H54 (cell line): Measurements from ENCODE around the gene TYSND1.
A peak's percentile ranks its signal among the peaks of the same experiment; 100 is the strongest.
"Not testable (repeated sequence)": the region's sequence is repeated elsewhere in the genome, so short reads cannot be mapped to it uniquely, and the experiment has no call there.

Experiments
- DNase-seq: peaks from one replicate; pipeline ENCODE4 v3.0.0; 2011; ENCODE audit warnings: low spot score, mixed read lengths; ENCODE audit not compliant: insufficient read length
- FAIRE-seq: peaks from 3 replicates; lab custom pipeline; 2011; peaks lifted over from hg19 to GRCh38; lab: Jason Lieb, UNC
- POLR2A ChIP-seq: IDR thresholded peaks from 2 replicates; pipeline ENCODE4 v1.6.1; 2011; ENCODE audit warnings: low read depth, mild to moderate bottlenecking, low read length

The TYSND1 gene

DNA sequence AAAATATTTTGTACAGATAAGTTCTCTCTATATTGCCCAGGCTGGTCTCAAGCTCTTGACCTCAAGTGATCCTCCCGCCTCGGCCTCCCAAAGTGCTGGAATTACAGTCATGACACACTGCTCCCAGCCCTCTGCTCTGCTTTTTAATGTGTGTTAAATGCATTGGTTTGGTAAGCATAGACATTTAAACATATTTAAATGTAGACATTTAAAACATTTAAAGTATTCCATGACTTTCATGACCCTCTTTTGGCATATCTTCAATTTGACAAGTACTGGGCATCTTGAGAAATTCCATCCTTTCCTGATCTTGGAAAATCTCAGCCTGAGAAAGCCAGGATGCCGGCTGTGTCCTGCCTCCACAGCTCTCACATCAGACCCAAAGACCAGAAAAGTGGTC, 29.0 kb upstream of the TYSND1 start:
- no peak for TF ChIP-seq POLR2A
- DNase-seq (no peak), FAIRE-seq (no peak)

DNA sequence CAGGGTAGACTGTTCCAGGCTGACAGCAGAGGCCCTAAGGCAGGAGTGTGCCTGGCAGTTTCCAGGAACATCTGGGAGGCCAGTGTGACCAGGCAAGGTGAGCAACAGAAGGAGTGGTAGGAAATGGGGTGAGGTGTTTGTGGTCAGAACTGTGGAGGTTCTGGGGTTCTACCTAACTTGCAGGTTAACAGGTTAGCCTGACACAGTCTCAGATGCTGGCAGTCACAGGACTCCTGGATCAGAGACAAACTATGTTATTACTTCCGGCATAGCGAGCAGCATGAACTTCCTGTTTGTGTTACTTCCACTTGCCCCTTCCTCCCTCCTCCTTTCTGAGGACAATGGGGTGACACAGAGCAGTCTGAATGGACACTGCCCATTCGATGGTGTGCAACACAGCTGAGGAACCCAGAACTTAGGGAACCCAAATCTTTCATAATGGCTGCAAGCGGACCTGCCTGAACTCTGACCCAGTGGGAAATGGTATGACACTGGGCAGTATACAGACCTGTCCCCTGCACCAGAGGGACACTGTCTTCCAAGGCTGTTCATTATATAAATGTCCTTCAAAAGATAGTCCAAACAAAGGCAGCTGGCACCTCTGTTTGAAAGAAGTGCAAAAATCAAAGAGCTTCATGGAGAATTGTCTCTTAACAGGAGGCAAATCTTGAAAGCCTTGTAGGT, 27.7 kb upstream of the TYSND1 start:
- peak; percentile 30 for DNase-seq
- no peak for TF ChIP-seq POLR2A
- peak; percentile 38 for FAIRE-seq

DNA sequence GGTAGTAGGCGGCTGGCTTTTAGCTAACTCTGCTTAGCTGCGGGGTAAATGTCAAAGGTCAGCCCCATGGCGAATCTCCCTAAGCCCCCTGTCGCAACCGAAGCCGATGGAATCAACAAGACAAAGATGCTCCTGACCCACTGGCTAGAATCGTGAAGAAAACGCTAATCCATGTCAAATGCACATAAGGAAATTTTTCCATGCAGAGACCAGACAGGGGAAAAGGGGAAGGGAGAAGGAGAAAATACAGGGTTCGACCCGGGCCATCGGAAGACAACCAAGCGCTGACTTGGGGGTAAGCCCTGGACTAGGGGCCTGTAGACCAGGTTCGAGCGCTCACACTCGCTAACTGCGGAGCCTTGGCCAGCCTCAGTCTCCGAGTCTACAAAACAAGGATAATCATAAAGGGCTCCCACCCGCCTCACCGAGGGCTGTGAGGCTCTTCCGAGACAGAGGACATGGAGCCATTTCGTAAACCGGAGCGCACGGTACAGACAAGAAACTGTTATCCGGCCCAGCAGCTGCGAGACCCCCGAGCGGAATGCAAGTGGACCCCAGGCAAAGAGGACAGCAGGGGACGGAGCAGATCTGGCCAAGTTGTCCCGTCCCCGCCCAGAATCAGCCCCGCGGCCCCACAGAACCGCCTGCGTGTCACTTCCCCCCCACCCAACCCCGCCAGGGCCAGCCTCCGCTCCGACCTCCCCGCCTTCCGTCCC, 23.3 kb upstream of the TYSND1 start:
- DNase-seq (peak; percentile 38), FAIRE-seq (no peak)
- TF ChIP-seq POLR2A = no peak

DNA sequence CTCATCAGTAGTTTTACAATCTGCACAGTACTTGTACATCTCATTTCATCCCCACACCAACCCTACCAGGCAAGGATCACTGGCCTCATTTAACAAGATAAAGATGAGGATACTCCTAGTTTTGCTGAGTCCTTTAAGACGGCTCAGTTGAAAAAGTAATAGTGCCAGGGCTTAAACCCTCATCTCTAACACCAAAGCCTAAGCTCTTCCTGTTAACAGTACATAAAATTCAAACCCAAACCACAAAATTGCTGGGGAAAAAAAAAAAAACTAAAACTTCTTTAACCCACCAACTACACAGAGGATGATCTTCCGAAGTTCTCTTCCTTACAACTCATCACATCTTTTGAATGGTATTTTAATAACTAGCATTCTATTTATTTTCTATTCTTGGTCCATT, 22.5 kb upstream of the TYSND1 start:
- DNase-seq = no peak
- no peak for FAIRE-seq
- no peak for TF ChIP-seq POLR2A

DNA sequence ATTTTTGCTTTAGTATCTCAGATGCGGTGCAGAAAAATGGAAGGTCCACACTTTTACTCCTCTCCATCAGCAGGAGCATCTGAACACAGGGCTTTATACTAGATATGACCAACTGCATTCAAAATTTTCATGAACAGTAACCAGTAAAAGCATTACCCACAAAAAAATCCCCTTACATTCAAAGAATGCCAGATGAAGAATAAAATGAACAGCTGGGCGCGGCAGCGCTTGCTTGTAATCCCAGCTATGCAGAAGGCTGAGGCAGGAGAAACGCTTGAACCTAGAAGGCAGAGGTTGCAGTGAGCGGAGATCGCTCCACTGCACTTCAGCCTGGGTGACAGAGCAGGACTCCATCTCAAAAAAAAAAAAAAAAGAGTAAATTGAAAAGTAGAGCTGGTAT, 20.7 kb upstream of the TYSND1 start:
- TF ChIP-seq POLR2A = no peak
- no peak for FAIRE-seq

DNA sequence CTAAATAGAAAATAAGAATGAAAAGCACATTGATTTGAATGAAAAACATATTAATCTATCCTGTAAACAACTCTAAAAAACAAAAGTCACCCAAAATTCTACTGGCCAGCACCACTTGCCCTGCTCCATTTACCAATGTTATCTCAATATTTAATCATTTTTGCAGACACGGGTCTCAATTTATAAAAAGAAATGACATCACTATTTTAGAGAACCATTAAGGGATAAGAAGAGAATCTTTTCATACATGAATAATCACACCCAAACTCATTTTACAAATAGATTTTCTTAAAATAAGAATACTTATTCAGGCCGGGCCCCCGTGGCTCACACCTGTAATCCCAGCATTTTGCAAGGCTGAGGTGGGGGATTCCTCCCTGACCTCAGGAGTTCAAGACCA, 19.9 kb upstream of the TYSND1 start:
- no peak for TF ChIP-seq POLR2A
- DNase-seq (no peak), FAIRE-seq (no peak)

More for the DNA sequence above, 20.7 kb upstream of the TYSND1 start:
- DNase-seq = no peak

DNA sequence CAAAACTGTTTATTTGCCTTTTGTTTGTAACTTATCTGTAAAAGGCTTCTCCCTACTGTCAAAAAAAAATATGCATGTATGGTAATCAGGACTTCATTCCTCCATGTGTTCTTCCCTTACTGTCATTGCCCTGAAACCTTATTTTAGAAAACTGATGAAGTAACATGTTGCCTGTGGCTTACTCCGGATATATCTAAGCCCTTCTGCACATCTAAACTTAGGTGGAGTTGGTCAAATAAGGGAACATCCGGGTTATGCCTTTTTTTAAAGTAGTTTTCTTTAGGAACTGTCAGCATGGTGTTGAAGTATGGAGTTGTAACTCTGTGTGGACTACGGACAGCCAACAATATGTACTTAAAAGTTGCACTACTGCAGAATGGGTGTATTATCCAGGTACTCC, 17.7 kb upstream of the TYSND1 start:
- TF ChIP-seq POLR2A = no peak
- FAIRE-seq (peak; percentile 36), DNase-seq (no peak)

DNA sequence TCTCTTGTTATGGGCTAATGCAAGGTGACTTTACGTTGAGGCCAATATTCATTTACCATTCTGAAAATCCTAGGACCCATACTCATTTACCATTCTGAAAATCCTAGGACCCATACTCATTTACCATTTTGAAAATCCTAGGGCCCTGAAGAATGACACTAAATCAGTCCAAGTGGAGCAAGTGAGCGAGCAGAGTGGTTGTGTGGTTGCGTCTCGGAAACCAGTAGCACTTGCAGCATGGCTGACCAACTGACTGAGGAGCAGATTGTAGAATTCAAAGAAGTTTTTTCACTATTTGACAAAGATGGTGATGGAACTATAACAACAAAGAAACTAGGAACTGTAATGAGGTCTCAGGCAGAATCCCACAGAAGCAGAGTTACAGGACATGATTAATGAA, 16.9 kb upstream of the TYSND1 start:
- no peak for DNase-seq
- TF ChIP-seq POLR2A = no peak
- peak; percentile 55 for FAIRE-seq

DNA sequence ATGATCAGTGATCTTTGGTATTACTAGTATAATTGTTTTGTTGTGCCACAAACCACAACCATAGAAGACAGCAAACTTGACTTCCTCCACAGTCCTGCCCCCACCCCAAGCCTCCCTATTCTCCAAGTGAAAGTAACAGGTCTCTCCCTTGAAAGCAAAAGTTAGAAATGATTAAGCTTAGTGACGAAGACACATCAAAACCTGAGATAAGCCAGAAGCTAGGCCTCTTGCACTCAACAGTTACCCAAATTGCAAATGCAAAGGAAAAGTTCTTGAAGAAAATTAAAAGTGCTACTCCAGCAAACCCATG, 16.3 kb upstream of the TYSND1 start:
- no peak for FAIRE-seq
- DNase-seq = no peak
- TF ChIP-seq POLR2A = no peak

DNA sequence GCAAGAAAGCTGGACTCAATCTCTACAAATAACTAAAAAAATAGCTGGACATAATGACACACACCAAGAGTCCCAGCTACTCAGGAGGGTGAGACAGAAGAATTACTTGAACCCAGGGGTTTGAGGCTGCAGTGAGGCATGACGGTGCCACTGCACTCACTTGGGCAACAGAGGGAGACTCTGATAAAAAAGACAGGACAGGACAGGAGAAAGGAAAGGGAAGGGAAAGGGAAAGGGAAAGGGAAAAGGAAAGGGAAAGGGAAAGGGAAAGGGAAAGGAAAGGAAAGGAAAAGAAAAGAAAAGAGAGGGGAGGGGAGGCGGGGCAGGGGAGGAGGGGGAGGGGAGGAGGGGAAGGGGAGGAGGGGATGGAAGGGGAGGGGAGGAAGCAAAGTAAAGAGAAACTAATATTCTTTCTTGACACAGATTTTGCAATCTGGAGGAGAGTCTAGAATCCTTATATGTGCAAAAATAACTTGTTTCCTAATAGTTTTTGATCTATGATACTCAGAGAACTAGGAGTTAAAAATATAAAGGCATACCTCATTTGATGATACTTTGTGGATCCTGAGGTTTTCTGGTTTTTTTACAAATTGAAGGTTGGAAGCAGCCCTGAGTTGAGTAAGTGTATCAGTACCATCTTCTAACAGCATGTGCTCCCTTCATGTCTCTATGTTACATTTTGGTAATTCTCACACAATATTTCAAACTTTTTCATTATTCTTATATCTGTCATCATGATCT, 15.8 kb upstream of the TYSND1 start:
- DNase-seq (no peak), FAIRE-seq (peak; percentile 58)
- TF ChIP-seq POLR2A = no peak

DNA sequence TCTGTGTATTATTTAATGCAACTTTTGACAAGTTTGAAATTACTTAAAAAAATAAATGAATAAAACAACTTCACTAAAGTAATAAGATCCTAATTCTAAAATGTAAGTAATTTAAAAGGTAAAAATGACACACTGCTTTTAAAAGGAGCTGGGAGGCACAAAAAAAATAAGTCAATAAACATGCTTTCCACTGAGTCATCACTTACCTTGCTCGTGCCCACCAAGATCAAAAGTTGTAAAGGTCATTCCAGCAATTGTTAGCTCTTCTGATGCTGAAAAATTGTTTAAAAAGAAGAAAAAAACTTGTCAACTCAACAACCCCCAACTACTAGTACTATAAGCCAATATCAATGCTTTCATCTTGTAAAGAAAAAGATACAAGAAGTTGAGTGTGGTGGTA, 14.3 kb upstream of the TYSND1 start:
- TF ChIP-seq POLR2A = no peak
- FAIRE-seq (no peak), DNase-seq (no peak)

DNA sequence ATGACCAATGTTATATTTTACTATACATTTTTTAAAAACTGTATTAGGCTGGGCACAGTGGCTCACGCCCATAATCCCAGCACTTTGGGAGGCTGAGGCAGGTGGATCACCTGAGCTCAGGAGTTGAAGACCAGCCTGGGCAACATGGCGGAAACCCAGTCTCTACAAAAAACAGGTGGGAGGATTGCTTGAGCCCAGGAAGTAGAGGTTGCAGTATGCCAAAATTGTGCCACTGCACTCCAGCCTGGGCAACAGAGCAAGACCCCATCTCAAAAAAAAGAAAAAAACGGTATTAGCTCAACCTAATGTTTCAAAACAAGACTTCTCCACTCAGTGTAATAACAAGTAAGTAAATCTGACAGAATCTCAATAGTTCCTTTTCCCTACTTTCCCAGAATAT, 12.9 kb upstream of the TYSND1 start:
- peak; percentile 53 for FAIRE-seq
- DNase-seq = not testable (repeated sequence)

DNA sequence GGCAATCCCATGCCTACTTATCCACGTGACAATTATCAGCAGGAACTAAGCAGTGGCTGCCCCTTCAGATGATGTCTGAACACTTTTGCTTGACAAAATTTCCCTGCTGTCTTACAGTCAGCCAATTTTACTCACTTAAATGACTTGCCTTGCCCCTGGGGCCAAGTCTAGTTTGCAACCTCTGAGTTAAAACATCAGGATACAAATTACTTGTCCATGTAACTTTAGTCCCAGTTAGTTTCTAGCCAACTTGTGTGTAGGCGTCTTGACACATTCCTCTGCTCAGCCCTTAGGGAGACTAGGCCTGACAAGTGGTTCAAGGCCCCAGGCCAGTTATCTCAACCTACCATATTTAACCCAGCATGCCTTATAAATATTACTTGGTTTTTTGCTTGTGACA, 11.6 kb upstream of the TYSND1 start:
- no peak for TF ChIP-seq POLR2A
- FAIRE-seq (peak; percentile 23), DNase-seq (no peak)

DNA sequence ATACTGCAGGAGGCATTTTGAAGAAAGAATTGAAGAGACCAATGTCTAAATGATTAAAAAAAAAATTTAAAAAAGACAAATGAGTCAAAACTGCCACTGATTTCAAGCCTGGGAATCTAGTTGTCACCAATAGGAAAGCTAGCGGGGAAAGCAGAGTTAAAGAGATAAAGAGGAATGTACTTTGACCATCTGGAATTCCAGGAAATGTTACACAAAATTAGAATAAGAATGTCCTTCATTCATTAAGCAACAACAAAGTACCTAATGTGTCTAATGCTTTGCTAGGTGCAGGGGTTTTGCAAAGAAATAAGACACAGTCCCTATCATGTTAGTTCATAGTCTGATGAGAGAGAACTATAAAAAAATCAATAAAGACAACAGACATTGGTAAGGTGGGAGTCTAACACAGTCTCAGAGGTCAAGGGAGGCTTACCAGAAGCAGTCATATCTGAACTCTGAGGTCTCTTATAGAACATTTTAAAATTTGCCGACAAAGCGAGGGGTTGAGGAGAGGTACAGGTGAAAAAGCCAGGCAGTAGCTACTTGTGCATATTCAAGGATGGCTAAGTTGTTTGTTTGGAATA, 8.8 kb upstream of the TYSND1 start:
- no peak for TF ChIP-seq POLR2A
- DNase-seq (no peak), FAIRE-seq (peak; percentile 61)
